GM21723 (cell line): ENCODE results near the gene HEXD.
"Not testable (repeated sequence)": the region's sequence is repeated elsewhere in the genome, so short reads cannot be mapped to it uniquely, and the experiment has no call there.

Experiments used
- ATAC-seq: cut with Tn5 transposase; IDR thresholded peaks from one replicate; pipeline ENCODE4 v1.9.1; 2021; ENCODE audit warnings: mild to moderate bottlenecking, moderate library complexity; ENCODE audit not compliant: unreplicated experiment

Gene HEXD

DNA sequence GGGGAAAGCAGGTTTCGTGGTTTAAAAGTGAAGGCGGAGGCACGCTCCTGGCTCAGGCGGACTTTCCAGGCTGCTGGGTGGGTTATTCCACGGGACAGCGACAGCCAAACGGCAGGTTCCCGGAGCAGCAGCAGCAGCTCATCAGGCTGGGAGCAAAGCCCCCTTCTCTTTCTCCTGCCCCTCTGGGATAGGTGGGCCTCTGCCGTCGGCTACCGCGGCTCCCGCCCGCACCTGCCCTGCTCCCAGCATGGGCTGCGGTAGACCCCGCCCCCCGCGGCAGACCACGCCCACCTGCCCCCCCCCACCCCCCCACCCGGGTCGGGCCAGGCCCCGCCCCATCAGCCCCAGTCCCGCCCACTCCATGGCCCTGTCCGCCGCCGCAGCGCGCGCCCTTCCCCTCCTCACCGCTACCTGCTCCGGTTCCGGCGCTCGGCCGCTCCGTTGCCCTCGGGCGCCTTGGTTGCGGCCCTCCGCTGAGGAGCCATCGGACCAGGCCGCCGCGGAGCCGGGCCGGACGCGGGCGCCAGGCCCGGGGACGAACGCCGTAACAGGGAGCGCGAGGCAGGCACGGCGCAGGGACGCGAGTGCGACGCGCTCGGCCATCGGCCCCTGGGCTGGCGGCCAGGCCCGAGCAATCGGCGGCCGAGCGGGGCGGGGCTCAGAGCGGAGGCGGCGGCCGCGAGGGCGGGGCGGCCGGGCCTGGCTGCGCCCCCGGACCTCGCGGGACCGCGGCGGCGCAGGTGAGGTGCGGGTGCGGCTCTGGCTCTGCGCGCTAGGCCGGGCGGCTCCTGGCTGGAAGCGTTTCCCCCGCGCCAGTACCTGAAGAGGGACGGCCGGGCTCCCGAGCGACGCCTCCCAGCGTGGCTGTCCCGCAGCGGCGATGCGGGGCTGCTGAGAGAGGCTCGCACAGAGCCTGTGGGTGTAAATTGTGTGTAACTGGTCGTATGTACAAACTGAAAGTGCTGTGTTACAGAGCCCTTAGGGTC lies at the start of gene HEXD, which contains the start of gene OGFOD3:
TSS of gene HEXD (plus strand) at position 347 of the 986 bp plus-strand sequence. CDS start 1,453 bp downstream, outside the sequence.
TSS of gene OGFOD3 (minus strand) at position 586 of the 986 bp plus-strand sequence. CDS start at position 485, 101 bp downstream.
- ATAC-seq = peak; percentile 83

DNA sequence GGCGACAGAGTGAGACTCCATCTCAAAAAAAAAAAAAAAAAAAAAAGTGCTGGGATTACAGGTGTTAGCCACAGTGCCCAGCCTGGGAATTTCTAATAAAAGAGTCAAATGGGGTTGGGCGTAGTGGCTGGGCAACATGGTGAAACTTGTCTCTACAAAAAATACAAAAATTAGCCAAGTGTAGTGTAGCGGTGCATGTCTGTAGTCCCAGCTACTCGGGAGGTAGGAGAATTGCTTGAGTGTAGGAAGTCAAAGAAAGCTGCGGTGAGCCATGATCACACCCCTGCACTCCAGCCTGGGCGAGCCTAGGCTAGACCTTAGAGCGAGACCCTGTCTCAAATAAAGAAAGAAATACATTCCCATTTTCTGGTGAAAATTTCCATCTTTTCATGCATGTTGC lies 48.9 kb upstream of the HEXD start:
- ATAC-seq = no peak

DNA sequence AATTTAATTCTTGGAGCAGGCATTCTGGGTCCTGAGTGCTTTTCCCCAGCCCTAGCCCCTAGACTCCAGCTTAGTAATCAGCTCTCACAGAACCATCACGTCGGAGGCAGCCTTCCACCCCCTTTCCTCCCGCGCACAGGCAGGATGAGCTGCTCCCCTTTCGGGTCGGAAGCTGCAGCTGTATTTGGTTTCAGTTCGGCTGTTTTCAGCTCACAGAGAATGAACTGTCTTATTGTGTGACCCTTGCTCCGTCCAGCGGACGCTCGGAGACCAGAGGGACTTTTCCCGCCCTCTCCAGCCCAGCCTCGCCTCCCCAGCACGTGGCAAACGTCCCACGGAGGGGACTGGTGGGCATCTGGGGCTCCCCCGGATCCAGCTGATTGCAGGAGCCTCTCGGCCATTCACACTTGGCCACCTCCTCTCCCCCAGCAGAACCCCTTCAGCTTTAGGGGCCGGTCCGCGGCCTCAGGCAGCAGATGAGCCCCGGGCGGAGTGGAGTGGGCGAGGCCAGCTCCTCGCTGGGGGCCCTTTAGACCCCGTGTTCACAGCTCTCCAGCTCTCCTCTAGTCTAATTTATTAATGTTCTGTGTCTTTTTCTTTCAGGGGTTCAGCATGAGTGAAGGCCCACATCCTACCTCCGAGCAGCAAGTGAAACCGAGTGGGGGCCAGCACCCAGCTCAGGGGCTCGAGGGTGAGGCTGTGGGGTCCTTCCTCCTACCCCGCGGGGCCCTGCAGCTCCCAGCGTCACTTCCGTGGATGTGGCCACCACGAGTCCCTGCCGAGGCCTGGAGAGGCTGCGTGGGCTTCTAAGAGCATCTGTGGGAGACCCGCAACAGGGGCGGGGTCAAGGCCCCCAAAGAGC lies 47.4 kb upstream of the HEXD start:
- ATAC-seq = peak; percentile 59

GRCh38 chr17:82371333-82372248 lies 46.6 kb upstream of the HEXD start, which contains the start of gene UTS2R:
Gene UTS2R, plus strand, starts transcription at chr17:82371765. Its CDS starts 2,560 bp downstream, at chr17:82374325.
- no peak for ATAC-seq

DNA sequence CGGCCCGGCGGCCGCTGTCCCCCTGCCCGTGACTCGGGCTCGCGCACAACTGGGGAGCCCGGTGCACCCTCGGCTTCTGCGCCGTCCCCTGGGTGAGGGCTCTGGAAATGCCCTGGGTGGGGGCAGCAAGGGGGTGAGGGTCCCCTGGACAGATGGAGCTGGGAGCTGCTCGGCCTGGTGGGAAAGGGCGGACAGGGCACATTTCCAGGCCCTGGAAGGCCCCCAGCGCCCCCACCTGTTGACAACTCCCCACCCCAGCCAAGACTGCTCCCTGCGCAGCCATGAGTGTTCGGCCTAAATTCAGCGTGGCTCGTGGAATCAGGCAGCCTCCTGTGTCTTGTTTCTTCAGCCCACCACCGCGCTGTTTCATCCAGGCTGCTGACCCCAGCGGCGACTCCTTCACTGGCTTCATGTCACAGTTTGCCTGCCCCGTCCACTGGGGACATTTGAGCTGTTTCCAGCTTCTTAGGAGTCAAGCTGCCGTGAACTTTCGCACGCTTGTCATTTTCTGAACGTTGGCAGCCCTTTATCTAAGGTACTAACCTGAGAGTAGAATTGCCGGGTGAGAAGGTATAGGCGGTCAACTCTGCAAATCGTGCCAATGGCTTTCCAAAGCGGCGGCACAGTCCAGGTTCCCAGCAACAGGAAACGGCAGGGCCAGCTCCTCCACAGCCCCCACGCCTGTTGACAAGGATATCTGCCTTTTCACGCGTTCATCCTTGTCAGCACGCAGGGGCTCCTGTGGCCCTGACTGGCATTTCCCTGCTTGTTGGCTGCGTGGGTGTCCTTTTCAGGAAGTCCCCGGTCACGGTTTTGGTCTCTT lies 45.7 kb upstream of the HEXD start:
- ATAC-seq = no peak

- not testable (repeated sequence) for ATAC-seq
Observed at GRCh38 chr17:82373072-82373452, 45.1 kb upstream of the HEXD start.

- no peak for ATAC-seq
Observed at GRCh38 chr17:82373731-82374625, 44.2 kb upstream of the HEXD start.

DNA sequence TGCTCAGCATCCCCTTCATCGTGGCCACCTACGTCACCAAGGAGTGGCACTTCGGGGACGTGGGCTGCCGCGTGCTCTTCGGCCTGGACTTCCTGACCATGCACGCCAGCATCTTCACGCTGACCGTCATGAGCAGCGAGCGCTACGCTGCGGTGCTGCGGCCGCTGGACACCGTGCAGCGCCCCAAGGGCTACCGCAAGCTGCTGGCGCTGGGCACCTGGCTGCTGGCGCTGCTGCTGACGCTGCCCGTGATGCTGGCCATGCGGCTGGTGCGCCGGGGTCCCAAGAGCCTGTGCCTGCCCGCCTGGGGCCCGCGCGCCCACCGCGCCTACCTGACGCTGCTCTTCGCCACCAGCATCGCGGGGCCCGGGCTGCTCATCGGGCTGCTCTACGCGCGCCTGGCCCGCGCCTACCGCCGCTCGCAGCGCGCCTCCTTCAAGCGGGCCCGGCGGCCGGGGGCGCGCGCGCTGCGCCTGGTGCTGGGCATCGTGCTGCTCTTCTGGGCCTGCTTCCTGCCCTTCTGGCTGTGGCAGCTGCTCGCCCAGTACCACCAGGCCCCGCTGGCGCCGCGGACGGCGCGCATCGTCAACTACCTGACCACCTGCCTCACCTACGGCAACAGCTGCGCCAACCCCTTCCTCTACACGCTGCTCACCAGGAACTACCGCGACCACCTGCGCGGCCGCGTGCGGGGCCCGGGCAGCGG lies 43.4 kb upstream of the HEXD start:
- no peak for ATAC-seq

GRCh38 chr17:82375359-82376041 lies 42.6 kb upstream of the HEXD start:
- no peak for ATAC-seq

DNA sequence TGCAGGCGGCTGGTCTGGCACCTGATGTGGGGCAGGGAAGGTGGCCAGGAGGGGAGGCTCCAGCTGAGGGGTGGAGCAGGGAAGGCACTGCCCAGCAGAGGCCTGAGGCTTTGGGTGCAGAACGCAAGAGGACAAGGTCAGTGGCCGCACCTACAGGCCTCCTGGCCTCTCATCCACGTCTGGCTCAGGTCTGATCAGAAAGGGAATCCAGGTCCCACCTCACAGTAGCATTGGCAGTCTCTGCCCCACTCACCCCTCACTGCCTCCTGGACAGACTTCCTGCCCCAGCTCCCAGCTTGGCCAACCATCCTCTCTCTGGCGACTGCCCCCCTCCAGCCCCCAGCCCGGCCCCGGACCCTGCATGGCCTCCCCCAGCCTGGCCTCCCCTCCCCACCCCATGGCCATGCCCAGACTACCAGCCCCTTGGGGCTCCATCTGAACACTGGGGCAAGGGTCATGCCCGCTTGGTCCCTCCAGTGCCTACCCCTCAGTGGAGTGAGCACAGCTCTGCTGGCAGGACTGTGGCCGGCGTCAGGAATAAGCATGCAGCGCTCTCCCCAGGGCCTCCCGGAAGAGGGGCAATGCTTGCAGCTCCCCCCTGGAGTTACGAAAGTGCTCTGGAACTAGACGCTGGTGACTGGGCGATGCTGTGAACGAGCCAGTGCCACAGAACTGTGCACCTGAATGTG lies 42.0 kb upstream of the HEXD start:
- no peak for ATAC-seq

DNA sequence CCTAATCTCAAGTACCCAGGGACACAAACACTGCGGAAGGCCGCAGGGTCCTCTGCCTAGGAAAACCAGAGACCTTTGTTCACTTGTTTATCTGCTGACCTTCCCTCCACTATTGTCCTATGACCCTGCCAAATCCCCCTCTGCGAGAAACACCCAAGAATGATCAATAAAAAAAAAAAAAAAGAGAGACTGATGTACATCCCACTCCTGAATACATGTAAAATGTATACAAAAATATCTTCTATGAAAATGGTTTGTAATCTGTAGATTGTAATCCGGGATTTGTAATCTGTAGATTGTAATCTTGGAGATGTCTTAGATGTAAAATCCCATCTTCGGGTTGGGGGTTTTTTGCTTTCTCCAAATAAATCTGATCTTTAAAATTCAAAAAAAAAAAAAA lies 40.9 kb upstream of the HEXD start:
- not testable (repeated sequence) for ATAC-seq

DNA sequence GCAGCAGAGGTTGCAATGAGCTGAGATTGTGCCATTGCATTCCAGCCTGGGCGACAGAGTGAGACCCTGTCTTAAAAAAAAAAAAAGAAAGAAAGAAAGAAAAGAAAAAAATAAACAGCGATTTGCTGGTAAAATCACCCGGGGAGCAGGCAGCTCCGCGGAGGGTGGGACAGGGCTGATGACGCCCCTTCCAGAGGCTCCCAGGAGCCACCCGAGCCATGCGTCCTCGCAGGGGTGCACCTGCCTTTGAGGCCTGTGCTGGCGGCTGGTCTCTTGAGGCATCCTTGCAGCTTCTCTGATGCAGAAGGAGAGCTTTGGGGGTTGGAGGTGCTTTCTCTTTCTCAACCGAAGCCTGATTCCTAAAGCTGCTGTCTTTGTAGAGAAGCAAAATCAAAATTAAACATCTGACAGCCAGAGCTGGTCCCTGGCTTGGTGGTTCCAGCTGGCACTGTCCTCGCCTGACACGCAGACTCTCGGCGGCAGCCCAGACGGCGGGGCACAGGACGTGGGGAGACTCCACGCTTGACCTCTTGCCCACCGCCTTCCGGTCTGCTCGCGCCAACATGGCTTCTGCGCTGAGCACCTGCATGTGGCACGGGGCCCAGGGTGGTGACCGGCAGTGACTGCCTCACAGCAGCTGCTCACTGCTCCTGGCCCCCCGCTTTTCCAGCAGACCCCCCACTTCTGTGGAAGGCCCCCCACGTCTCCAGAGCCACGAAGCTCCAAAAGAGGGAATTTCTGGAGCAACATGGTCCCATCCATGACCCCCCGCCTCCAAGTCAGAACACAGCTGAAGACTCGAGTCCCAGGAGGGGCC lies 40.0 kb upstream of the HEXD start:
- ATAC-seq = no peak

GRCh38 chr17:82378741-82379021 lies 39.5 kb upstream of the HEXD start:
- no peak for ATAC-seq

DNA sequence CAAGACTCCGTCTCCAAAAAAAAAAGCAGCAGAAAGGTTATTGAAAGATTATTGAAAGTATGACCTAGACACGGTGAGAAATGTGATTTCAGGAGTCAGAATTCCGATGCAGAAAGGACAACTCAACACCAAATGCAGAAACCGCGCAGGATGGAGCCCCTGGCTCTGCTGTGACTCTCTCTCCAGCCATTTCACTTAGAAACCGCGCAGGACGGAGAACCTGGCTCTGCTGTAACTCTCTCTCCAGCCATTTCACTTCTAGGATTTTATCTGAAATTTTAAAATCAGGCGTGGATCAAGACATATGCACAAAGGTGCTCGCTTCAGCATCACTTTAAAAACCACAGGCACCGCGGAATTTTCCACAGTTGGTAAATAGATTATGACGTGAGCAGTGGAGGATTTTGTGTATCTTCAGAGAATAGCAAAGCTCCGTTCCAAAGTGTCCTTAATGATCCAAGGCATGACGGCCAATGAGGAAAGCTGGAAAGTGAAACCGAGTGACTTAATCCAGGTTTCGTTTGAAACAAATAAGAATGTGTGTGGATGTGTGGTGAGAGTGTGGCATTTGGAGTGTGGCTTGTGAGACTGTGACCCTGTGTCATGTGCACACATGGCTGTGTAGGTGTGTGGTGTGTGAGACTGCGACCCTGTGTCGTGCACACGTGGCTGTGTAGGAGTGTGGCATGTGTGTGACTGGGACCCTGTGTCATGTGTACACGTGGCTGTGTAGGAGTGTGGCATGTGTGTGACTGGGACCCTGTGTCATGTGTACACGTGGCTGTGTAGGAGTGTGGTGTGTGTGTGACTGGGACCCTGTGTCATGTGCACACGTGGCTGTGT lies 37.1 kb upstream of the HEXD start:
- no peak for ATAC-seq

GRCh38 chr17:82381703-82382009 lies 36.5 kb upstream of the HEXD start:
- not testable (repeated sequence) for ATAC-seq
